Measurements from ENCODE around the gene SORBS2.

GRCh38 chr4:185805979-185806378 is 6.0 kb downstream of the SORBS2 start:
- TF ChIP-seq EZH2 (IDR thresholded peaks at IDR 0.05; ENCODE audit: low read length, missing control alignments) = no peak
- TF ChIP-seq, protein P1, sequence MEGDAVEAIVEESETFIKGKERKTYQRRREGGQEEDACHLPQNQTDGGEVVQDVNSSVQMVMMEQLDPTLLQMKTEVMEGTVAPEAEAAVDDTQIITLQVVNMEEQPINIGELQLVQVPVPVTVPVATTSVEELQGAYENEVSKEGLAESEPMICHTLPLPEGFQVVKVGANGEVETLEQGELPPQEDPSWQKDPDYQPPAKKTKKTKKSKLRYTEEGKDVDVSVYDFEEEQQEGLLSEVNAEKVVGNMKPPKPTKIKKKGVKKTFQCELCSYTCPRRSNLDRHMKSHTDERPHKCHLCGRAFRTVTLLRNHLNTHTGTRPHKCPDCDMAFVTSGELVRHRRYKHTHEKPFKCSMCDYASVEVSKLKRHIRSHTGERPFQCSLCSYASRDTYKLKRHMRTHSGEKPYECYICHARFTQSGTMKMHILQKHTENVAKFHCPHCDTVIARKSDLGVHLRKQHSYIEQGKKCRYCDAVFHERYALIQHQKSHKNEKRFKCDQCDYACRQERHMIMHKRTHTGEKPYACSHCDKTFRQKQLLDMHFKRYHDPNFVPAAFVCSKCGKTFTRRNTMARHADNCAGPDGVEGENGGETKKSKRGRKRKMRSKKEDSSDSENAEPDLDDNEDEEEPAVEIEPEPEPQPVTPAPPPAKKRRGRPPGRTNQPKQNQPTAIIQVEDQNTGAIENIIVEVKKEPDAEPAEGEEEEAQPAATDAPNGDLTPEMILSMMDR (conservative IDR thresholded peaks at IDR 0.05 in 1 of 2, IDR thresholded peaks at IDR 0.05 in 1 of 2; ENCODE audit: low read depth in 1 of 2, low read length in 2 of 2) = no peak

All from fibroblast of lung (primary cell).